Ishikawa (cell line): Measurements from ENCODE around the gene ATG7.

Experiments
- CEBPB ChIP-seq: IDR thresholded peaks from 2 replicates; pipeline ENCODE4 v1.6.1; 2012
- CREB1 ChIP-seq: IDR thresholded peaks from 2 replicates; pipeline ENCODE4 v1.6.1; 2012; ENCODE audit warnings: low read depth
- EGR1 ChIP-seq: IDR thresholded peaks from 2 replicates; pipeline ENCODE4 v1.6.1; 2012
- EP300 ChIP-seq: IDR thresholded peaks from 2 replicates; pipeline ENCODE4 v1.6.1; 2012; ENCODE audit warnings: borderline replicate concordance
- FOXM1 ChIP-seq: IDR thresholded peaks from 2 replicates; pipeline ENCODE4 v1.6.1; 2012; ENCODE audit warnings: low read depth, borderline replicate concordance
- NFIC ChIP-seq: IDR thresholded peaks from 2 replicates; pipeline ENCODE4 v1.6.1; 2012
- RAD21 ChIP-seq: IDR thresholded peaks from 2 replicates; pipeline ENCODE4 v1.6.1; 2012; ENCODE audit warnings: low read depth
- TAF1 ChIP-seq: IDR thresholded peaks from 2 replicates; pipeline ENCODE4 v1.6.1; 2012; ENCODE audit warnings: low read depth, mild to moderate bottlenecking
- TCF12 ChIP-seq: IDR thresholded peaks from 2 replicates; pipeline ENCODE4 v1.6.1; 2012; ENCODE audit warnings: low read depth
- TEAD4 ChIP-seq: IDR thresholded peaks from 2 replicates; pipeline ENCODE4 v1.6.1; 2012
- YY1 ChIP-seq: IDR thresholded peaks from 2 replicates; pipeline ENCODE4 v1.6.1; 2012; ENCODE audit warnings: low read depth
- ZBTB7A ChIP-seq: IDR thresholded peaks from 2 replicates; pipeline ENCODE4 v1.6.1; 2012; ENCODE audit warnings: low read depth
- TF ChIP-seq, protein P1 (sequence below): IDR thresholded peaks from 2 replicates; pipeline ENCODE4 v1.6.1; 2012; ENCODE audit warnings: low read depth, mild to moderate bottlenecking
- TF ChIP-seq, protein P2 (sequence below): IDR thresholded peaks from 2 replicates; pipeline ENCODE4 v1.6.1; 2012
- TF ChIP-seq, protein P3 (sequence below): IDR thresholded peaks from 2 replicates; pipeline ENCODE4 v1.6.1; 2012

The ATG7 gene

DNA sequence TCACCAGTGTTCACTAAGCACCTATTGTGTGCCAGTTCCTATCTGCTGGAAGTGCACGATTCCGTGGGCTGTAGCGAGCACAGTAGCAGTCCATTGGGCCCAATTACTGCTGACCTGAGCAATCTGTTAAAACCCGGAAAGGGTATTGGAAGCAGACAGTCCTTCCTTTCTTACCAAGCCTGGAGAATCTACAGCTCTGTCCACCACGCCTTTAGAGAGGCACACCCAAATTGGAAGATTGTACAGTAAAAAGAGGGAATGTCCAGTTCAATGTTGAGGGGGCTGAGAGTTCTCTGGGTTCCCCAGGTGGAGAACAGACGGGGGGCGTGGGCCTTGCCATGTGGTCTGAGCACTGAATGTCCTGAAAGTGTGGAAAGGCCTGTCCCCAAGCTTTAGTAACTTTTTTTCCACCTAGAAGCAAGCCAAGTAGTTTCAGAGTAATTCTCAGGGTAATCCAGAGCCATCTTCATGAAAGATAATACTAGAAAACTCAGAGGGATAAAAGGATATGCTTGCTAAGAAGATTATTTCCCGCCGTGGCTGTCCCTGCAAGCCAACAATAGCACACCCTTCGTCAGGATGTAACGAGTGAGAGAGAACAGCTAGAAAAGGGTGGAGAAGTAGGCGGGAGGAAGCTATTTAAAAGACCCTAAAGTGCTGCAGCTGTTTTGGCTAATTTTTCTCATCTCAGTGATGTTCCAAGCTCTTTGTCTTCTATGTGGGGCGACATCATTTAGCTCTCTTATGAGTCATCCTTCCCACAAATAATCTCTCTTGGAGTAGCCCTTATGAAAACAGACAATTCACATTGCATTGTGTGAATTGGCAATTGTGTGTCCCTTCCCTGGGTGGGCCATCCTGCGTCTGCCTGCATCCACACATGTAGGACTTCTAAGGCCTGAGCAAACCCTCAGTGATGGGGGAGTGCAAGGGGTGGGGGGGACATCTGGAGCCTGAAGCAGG, 181.0 kb downstream of the ATG7 start:
- no peak for TF ChIP-seq TAF1
- no peak for TF ChIP-seq CREB1

DNA sequence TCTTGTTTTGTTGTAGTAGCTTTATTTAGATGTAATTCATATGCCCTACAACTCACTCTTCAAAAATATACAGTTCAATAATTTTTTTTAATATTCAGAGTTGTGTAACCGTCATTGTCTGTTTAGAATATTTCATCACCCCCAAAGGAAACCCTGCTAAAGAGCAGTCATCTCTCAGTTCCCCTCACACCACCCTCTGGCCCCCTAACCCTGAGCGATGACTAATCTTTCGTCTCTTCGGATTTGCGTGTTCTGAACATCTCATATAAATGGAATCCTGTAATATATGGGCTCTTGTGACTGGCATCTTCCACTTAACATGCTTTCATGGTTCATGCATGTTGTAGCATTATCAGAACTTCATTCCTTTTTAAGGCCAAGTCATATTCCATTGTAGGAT, 183.8 kb downstream of the ATG7 start:
- no peak for TF ChIP-seq FOXM1
- TF ChIP-seq CEBPB, result no peak
- no peak for TF ChIP-seq YY1
- no peak for TF ChIP-seq EGR1
- TF ChIP-seq, protein P1, sequence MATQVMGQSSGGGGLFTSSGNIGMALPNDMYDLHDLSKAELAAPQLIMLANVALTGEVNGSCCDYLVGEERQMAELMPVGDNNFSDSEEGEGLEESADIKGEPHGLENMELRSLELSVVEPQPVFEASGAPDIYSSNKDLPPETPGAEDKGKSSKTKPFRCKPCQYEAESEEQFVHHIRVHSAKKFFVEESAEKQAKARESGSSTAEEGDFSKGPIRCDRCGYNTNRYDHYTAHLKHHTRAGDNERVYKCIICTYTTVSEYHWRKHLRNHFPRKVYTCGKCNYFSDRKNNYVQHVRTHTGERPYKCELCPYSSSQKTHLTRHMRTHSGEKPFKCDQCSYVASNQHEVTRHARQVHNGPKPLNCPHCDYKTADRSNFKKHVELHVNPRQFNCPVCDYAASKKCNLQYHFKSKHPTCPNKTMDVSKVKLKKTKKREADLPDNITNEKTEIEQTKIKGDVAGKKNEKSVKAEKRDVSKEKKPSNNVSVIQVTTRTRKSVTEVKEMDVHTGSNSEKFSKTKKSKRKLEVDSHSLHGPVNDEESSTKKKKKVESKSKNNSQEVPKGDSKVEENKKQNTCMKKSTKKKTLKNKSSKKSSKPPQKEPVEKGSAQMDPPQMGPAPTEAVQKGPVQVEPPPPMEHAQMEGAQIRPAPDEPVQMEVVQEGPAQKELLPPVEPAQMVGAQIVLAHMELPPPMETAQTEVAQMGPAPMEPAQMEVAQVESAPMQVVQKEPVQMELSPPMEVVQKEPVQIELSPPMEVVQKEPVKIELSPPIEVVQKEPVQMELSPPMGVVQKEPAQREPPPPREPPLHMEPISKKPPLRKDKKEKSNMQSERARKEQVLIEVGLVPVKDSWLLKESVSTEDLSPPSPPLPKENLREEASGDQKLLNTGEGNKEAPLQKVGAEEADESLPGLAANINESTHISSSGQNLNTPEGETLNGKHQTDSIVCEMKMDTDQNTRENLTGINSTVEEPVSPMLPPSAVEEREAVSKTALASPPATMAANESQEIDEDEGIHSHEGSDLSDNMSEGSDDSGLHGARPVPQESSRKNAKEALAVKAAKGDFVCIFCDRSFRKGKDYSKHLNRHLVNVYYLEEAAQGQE, result no peak
- no peak for TF ChIP-seq EP300
- no peak for TF ChIP-seq TCF12
- no peak for TF ChIP-seq CREB1
- TF ChIP-seq, protein P2, sequence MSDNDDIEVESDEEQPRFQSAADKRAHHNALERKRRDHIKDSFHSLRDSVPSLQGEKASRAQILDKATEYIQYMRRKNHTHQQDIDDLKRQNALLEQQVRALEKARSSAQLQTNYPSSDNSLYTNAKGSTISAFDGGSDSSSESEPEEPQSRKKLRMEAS, result no peak
- no peak for TF ChIP-seq TEAD4
- TF ChIP-seq, protein P3, sequence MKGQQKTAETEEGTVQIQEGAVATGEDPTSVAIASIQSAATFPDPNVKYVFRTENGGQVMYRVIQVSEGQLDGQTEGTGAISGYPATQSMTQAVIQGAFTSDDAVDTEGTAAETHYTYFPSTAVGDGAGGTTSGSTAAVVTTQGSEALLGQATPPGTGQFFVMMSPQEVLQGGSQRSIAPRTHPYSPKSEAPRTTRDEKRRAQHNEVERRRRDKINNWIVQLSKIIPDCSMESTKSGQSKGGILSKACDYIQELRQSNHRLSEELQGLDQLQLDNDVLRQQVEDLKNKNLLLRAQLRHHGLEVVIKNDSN, result no peak
- TF ChIP-seq RAD21, result no peak
- no peak for TF ChIP-seq NFIC
- TF ChIP-seq TAF1, result no peak
- TF ChIP-seq ZBTB7A, result no peak

DNA sequence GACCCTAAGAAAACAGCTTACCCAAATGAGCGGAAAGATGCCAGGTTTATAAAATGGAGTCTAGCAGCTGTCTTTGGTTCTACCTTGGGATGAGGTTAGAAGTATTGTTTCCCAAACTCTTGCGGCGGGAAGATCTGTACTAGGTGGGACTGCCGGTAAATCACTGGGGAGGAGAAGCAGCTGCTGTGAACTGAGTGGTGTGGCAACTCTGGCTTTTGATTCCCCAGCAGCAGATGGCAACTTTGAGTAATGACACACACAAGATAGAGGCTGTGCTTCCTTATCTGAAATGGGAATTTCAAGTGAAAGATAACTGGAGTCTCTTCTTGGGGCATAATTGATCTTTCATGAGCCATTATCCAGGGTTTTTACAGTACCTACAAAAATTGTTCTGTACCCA, 184.9 kb downstream of the ATG7 start:
- TF ChIP-seq, protein P2, result no peak
- TF ChIP-seq EGR1 (no peak), NFIC (no peak), YY1 (no peak), FOXM1 (no peak), ZBTB7A (no peak), CREB1 (no peak), TAF1 (no peak), TCF12 (no peak), CEBPB (no peak), RAD21 (no peak), TEAD4 (no peak), EP300 (no peak)
- TF ChIP-seq, protein P1, result no peak
- TF ChIP-seq, protein P3, result no peak

DNA sequence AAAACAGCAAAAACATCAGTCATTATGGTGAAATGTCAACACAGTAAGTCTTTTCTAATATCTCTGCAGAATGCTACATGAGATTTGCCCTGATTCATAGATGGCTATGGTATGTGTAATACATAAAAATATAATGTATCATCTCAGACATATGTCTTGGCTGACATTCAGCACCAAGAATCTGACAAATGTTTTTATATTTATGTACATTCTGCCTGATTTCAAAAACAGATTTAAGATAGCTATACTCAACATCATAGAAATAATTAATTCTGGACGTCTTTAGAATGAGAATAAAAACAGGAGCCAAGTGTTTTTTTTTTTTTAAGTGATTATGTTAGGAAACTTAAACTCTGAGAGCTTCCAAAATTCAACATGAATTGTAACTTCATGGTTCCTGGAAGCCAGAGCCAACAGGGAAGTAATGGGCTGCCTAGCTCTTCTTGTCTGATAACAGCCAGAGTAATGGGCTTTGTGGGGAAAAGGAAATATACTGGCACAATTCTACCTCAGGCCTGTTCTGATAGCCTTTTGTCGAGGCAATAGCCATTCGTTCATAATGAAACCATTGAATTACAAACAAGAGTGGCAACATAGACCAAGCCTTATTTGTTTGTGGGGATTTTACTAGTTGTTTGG, 187.1 kb downstream of the ATG7 start:
- TF ChIP-seq NFIC, result no peak
- no peak for TF ChIP-seq FOXM1
- no peak for TF ChIP-seq EP300
- TF ChIP-seq TCF12, result no peak
- TF ChIP-seq, protein P3, result no peak
- TF ChIP-seq YY1, result no peak
- no peak for TF ChIP-seq TEAD4
- TF ChIP-seq ZBTB7A, result no peak
- TF ChIP-seq TAF1, result no peak
- TF ChIP-seq CREB1, result no peak
- TF ChIP-seq EGR1, result no peak
- TF ChIP-seq RAD21, result no peak
- TF ChIP-seq CEBPB, result no peak
- TF ChIP-seq, protein P1, result no peak
- TF ChIP-seq, protein P2, result no peak
